ENCODE results near the gene BSND.

Gene BSND

DNA sequence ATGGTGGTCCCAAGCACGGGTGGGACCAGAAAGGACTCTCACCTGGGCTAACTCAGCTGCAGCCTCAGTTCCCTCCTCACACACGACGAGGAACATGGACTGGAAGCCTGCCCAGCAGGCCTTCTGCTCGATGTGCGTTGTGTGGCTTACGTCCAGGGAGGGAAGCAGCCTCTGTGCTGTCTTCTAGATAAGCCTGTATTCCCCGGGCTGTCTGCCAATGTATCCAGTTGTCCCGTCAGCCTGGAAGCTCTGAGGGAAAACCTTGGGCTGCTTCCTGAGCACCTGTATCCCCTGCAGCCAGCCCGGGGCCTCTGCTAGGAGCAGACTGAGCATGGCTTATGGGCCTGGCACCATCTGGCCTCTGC, 51.2 kb downstream of the BSND start:
- DNase-seq = no peak

DNA sequence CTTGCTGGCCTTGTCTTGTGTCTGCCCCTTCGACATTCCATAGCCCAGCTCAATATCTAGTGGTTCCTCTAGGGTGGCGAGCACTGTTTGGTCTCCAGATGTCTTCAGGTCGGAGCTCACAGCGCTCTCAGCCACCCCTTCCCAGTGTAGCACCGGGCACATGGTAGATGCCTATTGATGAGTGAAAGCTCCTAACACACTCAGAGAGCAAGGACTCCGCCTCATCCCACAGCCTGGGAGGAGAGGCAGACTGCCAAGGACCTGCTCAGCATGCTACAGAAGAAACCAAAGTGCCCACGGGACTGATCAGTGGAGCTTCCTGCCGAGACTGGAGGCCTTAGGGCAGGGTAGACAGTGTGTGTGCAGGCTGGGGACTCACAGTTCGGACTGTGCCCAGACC, 51.5 kb downstream of the BSND start:
- DNase-seq = no peak

DNA sequence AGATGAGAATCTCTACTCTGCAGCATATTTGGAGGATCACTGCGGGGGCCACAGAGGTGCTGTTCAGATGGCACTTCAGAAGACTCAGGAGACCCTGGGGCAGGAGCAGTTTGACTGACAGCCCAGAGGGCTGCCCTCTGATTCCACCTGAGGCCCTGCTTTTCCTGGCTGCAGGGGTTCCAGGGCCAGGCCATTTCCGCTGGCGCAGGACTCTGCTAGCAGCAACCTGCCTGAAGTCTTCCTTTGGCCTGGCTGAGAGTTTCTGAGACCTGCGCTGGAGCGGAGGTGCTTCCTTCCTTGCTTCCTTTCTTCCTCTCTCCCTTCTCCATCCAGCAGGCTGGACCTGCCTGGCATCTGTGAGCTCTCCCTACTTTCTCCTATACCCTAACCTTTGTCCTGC, 52.4 kb downstream of the BSND start:
- DNase-seq = no peak

DNA sequence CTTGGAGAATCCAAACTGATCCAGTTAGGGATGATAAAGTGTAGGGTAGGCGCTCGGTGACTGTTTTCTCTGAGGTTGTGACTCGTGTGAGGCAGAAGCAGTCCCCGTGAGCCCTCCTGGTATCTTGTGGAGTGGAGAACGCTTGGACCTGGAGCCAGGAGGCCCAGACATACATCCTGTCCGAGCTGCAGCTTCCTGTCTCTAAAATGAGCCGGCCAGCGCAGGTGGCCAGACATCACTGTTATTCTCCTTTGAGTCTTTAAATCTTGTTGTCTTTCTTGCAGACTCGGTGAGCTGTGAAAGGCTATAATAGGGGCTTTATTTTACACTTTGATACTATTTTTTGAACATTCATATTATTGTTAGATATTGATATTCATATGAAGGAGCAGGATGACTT, 52.9 kb downstream of the BSND start:
- DNase-seq = no peak

DNA sequence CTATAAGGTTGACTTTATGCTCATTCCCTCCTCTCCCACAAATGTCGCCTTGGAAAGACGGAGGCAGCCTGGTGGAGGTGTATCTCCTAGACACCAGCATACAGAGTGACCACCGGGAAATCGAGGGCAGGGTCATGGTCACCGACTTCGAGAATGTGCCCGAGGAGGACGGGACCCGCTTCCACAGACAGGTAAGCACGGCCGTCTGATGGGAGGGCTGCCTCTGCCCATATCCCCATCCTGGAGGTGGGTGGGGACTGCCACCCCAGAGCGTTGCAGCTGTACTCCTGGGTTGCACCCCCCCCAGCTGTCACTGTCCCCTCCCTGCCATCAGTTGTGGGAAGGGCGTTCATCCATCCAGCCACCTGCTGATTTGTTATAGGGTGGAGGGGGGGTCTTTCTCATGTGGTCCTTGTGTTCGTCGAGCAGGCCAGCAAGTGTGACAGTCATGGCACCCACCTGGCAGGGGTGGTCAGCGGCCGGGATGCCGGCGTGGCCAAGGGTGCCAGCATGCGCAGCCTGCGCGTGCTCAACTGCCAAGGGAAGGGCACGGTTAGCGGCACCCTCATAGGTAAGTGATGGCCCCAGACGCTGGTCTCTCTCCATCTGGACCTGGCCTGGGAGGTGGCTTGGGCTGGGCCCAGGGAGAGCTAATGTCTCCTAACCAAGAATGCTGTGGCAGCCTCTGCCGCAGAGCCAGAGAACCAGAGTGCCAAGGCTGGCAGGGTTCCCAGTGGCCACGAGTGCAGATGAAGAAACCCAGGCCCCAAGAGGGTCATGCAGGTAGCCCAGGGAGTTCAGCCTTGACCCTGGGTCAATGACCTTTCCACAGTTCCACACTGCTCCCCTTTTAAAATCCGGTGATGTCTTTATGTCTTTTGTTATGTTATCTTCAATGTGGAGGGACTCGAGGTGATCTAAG, 53.7 kb downstream of the BSND start:
- DNase-seq = no peak

DNA sequence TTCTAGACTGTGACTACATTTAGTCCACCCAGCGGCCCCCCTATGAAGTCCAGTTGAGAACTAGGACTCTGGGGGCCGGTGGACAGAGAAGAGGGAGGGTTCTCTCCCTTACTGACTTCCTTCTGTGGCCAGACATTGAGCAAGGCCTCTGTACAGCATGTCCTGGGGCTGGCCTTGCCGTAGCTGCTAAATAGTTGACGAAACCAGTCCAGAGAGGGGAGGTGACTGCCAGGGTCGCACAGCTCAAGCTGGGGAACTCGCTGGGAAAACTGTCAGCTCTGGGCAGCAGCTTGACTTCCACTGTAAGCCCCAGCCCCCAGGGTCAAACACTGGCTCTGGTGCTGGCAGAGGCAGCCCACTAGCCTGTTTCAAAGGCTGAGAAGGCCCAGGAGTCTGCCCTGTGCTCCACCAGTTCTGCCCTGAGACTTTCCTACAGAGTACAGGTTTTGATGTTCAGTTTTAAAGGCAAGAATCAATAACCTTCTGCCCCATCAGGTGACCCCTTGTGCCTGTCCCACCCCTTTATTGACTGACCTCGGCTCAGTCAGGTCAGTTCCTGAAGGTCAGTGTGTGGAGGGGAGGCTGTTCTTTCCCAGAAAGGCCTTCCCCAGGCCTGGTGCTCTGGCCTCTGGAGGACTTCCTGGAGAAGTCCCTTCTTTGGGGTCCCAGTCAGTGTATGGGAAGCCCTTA, 54.7 kb downstream of the BSND start:
- no peak for DNase-seq

DNA sequence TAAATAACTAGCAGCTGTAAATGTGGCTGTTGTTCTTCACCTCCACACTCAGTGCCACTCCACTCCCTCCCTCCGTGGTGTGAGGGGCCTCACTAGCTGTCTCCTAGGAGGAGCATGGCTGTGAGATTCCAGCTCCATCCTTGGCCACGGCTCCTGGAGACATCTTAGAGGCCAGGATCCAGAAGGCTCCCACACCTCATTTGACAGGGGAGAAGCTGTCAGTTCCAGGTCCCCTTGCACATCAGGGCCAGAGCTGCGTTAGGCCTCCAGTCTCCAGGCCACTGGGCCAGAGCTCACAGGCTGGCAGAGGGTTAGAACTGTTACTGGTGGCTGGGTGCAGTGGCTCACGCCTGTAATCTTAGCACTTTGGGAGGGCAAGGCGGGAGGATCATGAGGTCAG, 55.7 kb downstream of the BSND start:
- DNase-seq = no peak

DNA sequence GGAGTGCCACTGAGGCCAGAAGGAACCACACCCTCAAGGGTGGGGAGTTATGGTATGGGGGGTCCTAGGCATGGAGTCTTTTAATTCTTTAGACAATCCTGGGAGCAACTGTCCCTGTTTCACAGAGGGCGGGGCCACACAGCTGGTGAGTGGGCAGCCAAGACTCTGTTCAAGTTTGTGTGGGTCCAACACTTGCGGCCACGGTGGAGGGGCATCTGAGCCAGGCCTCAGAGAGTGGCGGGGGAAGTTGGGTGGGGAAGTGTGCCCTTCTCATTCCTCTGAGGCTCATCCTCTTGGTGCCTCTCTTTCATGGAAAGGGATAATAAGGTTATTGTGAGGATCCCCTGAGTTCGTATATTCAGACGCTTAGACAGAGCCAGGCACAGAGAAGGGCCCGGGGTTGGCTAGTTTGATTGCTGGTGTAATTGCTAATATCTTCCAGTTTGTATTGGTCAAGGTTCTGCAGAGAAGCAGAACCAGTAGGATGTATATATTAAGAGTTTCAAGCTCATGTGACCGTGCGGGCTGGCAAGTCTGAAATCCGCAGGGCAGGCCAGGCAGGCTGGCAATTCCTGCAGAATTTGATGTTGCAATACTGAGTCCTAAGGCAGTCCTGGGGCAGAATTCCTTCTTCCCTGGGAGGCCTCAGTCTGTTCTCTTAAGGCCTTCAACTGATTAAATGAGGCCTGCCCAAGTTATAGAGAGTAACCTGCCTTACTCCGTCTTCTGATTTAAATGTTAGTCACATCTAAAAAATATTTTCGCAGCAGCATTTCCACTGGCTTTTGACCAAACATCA, 56.5 kb downstream of the BSND start:
- DNase-seq = no peak

DNA sequence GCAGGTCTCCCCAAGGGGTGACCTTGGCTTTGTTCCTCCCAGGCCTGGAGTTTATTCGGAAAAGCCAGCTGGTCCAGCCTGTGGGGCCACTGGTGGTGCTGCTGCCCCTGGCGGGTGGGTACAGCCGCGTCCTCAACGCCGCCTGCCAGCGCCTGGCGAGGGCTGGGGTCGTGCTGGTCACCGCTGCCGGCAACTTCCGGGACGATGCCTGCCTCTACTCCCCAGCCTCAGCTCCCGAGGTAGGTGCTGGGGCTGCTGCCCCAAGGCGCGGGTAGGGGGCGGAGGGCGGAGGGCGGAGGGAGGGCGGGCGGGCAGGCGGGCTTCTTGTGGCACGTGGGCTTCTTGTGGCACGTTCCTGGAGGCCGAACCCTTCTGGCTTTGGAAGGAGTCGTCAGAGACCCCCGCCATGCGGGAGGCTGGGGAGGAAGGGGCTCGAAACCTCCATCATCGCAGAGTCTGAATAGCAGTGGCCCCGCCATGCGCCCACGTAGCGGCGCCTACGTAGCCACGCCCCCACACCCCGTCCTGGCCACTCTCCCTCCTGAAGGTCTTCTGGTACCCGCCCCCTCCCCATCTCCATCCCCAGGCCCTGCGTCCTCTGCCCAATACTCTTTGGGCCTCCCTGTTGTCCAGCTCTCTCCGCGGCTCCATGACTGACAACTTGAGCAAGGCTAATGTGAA, 57.4 kb downstream of the BSND start:
- DNase-seq = no peak

DNA sequence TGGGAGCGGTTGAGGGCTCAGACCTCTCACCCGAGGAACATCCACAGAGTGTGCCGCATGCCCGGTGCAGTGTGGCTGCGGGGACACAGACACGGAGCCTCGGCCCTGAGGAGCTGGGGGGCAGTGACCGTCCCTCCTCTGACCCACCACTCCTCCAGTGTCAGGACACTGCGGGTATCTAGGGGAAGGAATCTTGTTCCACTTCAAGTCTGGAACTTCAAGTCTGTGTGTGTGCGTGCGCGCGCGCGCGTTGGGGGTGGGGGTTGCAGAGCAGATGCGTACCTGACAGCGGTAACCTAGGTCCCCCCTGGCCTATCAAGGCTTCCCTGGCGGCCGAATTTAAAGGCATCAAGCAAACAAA, 57.9 kb downstream of the BSND start:
- DNase-seq = no peak

DNA sequence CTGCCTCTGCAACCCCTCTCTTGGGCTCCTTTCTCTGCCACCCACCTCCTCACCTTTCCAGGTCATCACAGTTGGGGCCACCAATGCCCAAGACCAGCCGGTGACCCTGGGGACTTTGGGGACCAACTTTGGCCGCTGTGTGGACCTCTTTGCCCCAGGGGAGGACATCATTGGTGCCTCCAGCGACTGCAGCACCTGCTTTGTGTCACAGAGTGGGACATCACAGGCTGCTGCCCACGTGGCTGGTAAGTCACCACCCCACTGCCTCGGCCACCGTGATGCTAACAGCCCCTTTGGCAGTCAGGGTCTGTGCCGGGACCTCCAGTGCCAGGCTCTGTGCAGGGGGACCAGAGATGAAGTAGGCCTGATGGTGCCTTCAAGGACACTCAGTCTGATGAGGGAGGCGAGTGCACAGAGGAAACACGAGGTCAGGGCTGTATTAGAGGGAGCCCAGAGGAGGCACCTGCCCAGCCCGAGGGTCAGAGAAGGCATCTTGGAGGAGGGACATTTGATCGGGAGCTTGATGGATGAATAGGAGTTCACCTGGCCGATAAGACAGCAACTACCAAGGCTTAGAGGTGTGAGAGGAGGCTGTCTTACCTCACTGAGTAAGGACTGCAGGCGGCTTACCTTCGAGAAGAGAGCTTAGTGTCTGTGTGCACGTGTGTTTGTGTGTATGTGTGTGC, 58.7 kb downstream of the BSND start:
- peak; percentile 2 for DNase-seq

DNA sequence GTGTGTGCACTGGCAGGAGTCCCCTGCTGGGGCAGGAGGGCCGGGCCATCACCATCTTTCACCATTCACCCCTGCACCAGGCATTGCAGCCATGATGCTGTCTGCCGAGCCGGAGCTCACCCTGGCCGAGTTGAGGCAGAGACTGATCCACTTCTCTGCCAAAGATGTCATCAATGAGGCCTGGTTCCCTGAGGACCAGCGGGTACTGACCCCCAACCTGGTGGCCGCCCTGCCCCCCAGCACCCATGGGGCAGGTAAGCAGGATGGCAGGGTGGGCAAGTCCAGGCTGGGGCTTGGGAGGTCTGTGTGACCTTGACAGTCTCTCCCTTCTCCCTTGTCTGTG, 59.2 kb downstream of the BSND start:
- DNase-seq = peak; percentile 3

DNA sequence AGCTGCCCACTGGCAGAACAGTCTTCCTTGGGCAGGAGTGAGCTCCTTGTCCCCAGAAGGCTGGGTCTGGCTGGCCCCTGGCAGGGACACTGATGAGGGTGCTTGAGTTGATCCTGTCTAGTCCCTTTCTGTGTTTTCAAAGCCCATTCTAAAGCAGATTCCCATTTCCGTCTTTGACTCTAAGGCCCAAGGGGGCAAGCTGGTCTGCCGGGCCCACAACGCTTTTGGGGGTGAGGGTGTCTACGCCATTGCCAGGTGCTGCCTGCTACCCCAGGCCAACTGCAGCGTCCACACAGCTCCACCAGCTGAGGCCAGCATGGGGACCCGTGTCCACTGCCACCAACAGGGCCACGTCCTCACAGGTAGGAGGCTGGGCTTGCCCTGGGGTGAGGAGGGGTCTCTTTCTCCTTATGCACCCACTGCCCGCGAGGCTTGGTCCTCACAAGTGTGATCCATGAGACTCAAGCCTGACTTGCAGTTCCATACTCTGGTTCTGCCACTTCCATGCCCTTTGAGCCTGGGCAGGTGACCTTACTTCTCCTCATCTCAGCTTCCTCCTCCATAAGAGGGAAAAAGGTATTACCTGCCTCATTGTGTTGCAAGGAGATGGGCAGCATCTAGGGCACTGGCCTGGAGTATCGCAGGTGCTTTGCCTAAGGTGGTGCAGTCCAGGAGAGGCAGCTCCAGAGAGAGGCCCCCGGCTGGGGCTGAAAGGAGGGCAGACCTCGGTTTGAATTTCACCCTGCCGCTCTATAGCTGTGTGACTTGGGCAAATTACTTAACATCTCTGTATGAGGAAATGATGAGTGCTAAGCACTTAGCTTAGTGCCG, 60.8 kb downstream of the BSND start:
- no peak for DNase-seq

DNA sequence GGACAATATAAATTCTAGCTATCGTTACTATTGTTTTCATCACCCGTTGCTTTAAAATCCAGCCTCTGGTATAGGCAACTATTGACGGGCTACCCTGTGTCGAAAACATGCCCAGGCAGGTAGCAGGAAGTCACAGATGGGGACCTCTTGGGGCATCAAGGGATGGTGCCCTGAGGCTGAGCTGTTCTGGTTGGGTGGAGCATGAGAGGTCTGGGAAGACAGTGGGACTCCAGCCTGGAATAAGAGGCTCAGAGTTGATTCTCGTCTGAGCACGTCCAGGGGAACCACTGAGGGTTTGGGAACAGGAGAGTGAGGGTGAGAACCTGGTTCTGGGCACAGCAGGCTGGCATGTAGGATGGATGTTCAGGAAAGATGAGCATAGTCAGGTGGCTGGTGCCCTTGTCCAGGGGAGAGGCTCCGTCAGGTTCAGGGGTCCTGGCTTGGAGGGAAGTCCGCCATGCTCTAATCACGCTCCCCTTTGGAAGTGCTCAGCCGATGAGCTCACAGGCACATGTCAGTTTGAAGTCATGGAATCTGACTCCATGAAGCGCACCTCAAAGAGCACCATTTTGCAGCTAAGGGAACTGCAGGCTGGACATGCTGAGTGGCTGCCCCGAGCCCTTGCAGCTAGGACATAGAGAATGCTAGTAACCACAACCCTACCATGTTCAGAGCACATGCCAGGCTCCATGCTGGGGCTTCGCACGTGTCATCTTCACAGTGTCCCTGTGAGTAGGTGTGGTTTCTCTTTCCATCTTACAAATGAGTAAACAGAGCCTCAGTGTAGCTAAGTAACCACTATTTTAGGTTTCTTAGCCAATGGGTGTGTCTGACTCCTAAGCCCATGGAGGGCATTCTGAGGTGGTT, 61.6 kb downstream of the BSND start:
- peak; percentile 3 for DNase-seq

DNA sequence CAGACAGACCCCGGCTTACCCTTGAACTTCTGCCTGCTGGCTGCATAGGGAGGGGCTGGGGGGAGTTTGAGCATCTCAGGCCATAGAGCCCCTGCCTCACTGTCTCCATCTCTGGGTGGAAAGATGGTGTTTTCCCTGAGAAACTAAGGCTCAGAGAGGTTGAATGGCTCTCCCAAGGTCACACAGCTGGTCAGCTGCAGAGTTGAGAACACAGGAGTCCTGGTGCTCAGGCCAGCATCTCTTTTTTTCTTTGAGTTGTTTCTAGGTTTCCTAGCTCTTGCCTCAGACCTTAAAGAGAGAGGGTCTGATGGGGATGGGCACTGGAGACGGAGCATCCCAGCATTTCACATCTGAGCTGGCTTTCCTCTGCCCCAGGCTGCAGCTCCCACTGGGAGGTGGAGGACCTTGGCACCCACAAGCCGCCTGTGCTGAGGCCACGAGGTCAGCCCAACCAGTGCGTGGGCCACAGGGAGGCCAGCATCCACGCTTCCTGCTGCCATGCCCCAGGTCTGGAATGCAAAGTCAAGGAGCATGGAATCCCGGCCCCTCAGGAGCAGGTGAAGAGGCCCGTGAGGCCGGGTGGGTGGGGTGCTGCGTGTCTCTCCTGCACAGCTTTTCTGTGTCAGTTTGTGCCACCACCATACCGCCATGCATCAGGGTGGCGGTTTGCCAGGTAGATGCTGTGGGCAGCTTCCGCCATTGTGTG, 62.4 kb downstream of the BSND start:
- no peak for DNase-seq
